ENCODE data around the gene DUSP2.

- TF ChIP-seq FOXM1 (IDR thresholded peaks at IDR 0.05; ENCODE audit: borderline replicate concordance) = no peak
- no peak for TF ChIP-seq ZNF384 (IDR thresholded peaks at IDR 0.05)
Observed at GRCh38 chr2:96142217-96143113, 2.8 kb downstream of the DUSP2 start.

Data from HEK293T (cell line).